ENCODE data around the gene C1orf74.

DNA sequence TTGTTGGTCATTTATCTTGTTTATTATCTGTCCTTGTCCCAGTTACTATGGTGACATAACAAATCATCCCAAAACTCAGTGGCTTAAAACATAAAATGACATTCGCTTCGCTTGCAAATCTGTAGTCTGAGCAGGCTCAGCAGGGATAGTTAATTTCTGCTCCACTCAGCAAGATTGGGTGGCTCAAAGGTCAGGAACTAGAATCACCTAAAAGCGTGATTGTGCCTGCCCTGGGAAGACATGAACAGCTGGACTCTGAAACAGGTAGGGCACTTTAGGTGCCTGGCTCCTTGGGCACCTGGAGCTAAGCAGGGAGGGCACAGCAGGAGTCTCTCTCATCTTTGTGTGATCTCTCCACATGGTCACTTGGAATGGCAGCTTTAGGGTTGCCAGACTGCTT is 43.2 kb downstream of the C1orf74 start:
- TF ChIP-seq, protein P1, sequence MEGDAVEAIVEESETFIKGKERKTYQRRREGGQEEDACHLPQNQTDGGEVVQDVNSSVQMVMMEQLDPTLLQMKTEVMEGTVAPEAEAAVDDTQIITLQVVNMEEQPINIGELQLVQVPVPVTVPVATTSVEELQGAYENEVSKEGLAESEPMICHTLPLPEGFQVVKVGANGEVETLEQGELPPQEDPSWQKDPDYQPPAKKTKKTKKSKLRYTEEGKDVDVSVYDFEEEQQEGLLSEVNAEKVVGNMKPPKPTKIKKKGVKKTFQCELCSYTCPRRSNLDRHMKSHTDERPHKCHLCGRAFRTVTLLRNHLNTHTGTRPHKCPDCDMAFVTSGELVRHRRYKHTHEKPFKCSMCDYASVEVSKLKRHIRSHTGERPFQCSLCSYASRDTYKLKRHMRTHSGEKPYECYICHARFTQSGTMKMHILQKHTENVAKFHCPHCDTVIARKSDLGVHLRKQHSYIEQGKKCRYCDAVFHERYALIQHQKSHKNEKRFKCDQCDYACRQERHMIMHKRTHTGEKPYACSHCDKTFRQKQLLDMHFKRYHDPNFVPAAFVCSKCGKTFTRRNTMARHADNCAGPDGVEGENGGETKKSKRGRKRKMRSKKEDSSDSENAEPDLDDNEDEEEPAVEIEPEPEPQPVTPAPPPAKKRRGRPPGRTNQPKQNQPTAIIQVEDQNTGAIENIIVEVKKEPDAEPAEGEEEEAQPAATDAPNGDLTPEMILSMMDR (IDR thresholded peaks at IDR 0.05), result no peak
- TF ChIP-seq POLR2A (IDR thresholded peaks at IDR 0.05), result no peak

Measured in prostate gland (tissue), 2 donors.